Suppressor macrophage treated with lipopolysaccharide for 4 hours (primary cell): ENCODE data around the gene IZUMO1.
"Not testable (repeated sequence)": the region's sequence is repeated elsewhere in the genome, so short reads cannot be mapped to it uniquely, and the experiment has no call there.

Source experiments
- DNase-seq: peaks from one replicate; pipeline ENCODE4 v3.0.0-alpha.2; 2020

The IZUMO1 gene

GRCh38 chr19:48746738-48747575 is at the start of gene IZUMO1:
IZUMO1 (minus strand) TSS chr19:48746909; CDS start chr19:48745859, 1,050 bp downstream.
- peak; percentile 88 for DNase-seq

GRCh38 chr19:48795685-48796070 is 49.0 kb upstream of the IZUMO1 start:
- DNase-seq: no peak

- peak; percentile 92 for DNase-seq
These were observed 48.5 kb upstream of the IZUMO1 start for GRCh38 chr19:48795055-48795684.

DNA sequence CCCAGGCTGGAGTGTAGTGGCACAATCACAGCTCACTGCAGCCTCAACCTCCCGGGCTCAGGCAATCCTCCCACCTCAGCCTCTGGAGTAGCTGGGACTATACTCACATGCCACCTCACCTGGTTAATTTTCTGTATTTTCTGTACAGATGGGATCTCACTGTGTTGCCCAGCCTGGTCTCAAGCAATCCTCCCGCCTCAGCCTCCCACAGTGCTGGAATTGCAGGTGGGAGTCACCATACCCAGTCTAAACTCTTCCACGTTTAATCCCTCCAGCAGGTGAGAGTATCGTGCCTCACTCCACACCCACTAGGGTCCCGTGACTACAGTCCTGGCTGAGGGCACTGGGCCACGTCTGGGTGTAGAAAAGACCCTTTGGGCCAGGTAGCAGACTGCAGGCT is 47.6 kb upstream of the IZUMO1 start:
- no peak for DNase-seq

DNA sequence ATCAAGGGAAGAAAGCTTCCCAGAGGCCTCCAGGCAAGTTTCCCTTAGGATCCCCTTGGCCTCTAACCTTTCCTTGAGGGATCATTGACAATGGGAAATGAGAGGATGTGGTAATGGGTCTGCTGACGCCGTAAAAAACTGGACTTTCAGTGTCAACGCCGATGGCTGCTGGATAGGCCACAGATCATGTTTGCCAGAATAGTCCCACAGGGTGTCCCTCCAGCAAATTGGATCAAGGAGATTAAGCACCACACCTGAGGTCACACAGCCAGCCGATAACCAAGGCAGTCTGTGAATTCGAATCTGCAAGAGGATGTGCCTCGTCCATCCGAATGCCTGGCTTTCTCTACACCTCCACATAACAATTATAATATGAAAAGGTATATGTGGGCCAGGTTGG is 46.6 kb upstream of the IZUMO1 start:
- DNase-seq: no peak

GRCh38 chr19:48787331-48787730 is 40.6 kb upstream of the IZUMO1 start:
- DNase-seq: not testable (repeated sequence)

GRCh38 chr19:48786422-48786821 is 39.7 kb upstream of the IZUMO1 start:
- not testable (repeated sequence) for DNase-seq

DNA sequence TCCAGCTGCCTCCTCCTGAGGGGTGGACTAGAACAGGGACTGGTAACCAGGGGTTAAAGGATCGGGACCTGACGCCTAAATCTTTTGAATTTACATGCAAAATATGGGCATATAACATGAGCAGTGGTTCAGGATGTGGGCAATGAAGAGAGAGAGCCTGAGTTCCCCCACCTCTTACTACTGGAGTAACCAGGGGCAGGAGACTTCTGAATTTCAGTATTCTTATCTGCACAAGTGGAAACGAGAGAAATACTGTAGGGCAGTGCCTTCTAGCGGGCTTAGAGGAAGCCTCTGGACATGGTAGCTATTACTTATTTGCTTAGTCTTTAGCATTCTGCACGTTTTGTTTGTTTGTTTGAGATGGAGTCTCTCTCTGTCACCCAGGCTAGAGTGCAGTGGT is 37.8 kb upstream of the IZUMO1 start:
- no peak for DNase-seq

DNA sequence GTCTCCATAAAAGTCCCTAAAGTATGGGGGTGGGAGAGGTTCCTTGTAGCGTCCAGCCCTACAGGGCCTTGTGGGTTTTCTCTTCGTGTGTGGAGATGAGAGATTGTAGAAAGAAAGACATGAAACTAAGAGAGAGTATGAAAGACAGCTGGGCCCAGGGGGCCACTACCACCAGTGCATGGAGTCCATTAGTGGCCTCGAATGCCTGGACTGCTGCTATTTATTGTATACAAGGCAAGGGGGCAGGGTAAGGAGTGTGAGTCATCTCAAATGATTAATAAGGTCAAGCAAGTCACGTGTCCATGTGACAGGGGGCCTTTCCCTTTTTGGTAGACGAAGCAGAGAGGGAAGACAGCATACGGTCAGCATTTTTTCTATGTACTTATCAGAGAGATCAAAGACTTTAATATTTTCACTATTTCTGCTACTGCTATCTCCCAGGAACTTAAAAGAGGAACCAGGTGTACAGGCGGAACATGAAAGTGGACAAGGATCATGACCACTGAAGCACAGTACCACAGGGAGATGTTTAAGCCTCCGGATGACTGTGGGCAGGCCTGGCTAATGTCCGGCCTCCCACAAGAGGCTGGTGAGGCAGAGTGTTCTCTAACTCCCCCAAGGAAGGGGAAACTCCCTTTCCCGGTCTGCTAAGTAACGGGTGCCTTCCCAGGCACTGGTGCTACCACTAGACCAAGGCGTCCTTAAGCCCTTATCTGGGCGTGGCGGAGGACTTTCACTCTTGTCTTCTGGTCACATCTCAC is 34.1 kb upstream of the IZUMO1 start:
- peak; percentile 84 for DNase-seq

DNA sequence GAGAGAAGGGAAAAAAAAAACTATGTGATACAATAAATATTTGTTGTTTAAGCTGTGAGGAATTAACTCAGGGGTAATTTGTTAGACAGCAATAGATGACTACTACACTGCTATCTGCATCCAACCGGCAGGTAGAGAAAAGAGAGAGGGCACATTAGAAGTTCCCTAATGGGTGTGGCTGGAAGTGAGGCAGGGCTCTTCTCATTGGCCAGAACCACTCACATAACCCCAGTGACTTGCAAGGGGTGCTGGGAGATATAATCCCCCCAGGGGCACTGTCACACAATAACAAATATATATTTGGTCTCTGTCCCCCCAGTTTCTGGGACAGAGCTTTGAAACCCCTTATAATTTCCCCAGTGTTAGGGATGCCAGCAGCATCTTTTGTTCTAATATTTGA is 32.9 kb upstream of the IZUMO1 start:
- no peak for DNase-seq

DNA sequence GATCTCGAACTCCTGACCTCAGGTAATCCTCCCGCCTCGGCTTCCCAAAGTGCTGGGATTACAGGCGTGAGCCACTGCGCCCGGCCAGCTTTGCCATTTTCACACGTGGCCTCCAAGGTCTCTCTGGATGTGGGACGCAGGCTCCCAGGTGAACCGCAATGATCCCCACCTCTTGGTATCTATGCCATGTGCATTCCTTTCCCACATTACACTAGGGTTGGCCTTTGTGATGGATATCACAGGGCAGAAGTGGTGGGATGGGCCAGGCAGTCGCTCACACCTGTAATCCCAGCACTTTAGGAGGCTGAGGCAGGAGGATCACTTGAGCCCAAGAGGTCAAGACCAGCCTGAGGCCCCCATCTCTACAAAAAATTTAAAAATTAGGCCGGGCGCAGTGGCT is 31.0 kb upstream of the IZUMO1 start:
- DNase-seq: no peak

DNA sequence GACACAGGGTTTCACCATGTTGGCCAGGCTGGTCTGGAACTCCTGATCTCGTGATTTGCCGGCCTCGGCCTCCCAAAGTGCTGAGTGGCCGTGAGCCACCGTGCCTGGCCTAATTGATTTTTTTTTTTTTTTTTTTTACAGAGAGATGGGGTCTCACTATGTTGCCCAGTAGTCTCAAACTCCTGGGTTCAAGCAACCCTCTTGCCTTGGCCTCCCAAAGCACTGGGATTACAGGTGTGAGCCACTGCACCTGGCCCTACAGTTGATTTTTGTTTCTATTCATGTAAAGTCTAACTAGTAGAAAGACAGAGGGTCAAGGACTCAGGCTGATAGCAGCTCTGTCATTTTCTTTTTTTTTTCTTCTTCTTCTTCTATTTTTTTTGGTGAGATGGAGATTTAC is 30.4 kb upstream of the IZUMO1 start:
- no peak for DNase-seq

- DNase-seq: no peak
These were observed 25.8 kb upstream of the IZUMO1 start for GRCh38 chr19:48772503-48772953.

DNA sequence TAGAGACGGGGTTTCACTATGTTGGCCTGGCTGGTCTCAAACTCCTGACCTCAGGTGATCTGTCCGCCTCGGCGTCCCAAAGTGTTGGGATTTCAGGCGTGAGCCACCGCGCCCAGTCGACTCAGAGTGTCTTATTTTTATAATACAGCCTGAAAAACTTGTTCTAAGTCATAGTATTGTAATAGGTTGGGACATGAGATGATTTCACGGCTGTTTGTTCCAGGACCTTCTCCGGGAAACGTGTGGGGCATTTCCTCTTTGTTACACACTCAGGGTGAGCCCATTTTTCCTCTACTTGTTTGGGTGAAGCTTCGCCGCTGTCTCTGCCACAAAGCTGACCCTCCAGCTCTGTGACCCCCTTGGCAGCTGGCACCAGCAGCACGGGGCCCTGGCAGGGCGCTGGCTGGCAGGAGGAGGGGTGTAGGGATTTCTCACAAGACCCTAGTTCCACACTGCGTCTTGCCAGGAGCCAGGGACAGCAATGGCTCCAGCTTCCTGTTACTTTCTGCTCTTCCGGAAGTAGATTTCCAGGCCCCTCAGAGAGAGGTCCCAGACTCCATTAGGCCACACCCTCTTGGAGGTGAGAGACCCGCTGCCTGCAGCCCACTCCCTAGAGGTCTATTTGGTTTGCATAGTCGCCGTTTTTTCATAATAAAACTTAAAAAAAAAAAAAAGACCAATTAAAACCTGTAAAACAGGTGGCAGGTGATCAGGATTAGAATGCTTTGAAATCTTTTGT is 24.2 kb upstream of the IZUMO1 start:
- DNase-seq: no peak

GRCh38 chr19:48770266-48770665 is 23.6 kb upstream of the IZUMO1 start:
- DNase-seq: no peak

- peak; percentile 75 for DNase-seq
These were observed 22.4 kb upstream of the IZUMO1 start for GRCh38 chr19:48768994-48769713.

DNA sequence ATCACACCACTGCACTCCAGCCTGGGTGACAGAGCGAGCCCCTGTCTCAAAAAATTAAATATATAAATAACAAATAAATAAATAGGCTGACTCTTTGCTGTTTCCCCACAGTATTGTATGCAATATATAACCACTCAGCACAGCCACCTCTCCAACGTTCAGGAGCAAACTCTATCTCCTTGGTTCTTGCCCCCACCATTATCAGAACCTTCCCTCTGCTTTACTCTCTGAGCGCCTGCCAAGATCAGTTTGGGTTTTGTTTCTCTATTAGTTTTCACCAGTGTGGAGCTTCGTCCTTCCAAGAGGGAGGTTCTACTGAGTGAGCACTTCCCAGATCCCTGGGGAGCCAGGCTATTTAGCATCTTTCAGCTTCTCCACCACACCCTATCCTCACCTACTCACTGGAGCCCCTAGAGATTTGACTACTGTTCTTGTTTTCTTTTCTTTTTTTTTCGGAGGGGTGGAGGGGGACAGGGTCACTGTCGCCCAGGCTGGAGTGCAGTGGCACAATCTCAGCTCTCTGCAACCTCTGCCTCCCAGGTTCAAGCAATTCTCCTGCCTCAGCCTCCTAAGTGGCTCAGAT is 21.6 kb upstream of the IZUMO1 start:
- not testable (repeated sequence) for DNase-seq

DNA sequence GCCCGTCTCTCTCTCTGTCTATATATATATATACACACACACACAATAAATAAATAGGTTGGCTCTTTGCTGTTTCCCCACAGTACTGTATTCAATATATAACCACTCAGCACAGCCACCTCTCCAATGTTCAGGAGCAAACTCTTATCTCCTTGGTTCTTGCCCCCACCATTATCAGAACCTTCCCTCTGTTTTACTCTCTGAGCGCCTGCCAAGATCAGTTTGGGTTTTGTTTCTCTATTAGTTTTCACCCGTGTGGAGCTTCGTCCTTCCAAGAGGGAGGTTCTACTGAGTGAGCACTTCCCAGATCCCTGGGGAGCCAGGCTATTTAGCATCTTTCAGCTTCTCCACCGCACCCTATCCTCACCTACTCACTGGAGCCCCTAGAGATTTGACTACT is 19.1 kb upstream of the IZUMO1 start:
- not testable (repeated sequence) for DNase-seq

DNA sequence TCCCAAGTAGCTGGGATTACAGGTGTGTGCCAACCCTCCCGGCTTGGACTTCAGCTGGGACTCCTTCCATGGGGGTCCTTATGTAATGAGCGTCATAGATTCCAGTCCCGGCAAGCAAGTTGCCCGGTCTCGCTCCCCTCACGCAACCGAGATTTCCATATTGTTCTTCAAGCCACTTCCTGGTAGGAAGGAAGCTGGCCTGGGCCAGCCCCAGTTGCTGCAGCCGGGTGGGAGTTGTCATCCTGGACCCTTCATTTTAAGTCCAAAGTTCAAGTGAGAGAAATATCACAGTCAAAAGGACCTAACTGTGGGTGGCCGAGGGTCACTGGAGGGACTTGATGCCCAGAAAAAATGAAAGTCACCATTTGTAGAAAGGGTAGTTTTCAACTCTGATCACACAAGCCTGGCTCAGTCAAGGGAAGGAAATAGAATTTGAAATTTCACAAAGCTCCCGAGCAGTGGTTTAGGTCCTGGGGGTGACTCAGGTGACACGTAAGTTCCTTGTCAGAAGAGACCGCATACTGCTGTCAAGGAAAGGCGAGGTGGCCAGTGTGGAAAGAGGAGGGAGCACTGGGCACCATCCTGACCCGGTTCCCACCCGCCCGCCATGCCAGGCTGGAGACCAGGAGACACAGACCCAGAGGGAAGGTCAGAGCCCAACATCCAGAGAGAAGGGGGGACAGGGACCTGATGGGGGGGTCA is 13.9 kb upstream of the IZUMO1 start:
- peak; percentile 28 for DNase-seq

DNA sequence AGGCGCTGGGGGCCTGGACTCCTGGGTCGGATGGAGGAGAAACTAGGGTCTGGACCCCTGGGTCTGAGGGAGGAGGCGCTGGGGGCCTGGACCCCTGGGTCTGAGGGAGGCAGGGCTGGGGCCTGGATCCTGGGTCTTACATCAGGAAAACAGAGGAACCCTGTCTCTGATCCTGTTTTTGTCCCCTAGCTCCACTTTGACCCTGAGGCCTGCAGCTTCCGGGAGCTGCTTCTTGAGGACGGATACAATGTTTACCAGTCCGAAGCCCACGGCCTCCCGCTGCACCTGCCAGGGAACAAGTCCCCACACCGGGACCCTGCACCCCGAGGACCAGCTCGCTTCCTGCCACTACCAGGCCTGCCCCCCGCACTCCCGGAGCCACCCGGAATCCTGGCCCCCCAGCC is 11.0 kb upstream of the IZUMO1 start:
- no peak for DNase-seq

- no peak for DNase-seq
These were observed 10.5 kb upstream of the IZUMO1 start for GRCh38 chr19:48757089-48757675.
